NCI-H146 (cell line): Measurements from ENCODE around the gene ADM.

Experiments
- DNase-seq: peaks from one replicate; lab custom pipeline; 2025; lab: John Stamatoyannopoulos, UW

ADM gene

GRCh38 chr11:10310301-10310841 lies 5.5 kb downstream of the ADM start:
- no peak for DNase-seq

DNA sequence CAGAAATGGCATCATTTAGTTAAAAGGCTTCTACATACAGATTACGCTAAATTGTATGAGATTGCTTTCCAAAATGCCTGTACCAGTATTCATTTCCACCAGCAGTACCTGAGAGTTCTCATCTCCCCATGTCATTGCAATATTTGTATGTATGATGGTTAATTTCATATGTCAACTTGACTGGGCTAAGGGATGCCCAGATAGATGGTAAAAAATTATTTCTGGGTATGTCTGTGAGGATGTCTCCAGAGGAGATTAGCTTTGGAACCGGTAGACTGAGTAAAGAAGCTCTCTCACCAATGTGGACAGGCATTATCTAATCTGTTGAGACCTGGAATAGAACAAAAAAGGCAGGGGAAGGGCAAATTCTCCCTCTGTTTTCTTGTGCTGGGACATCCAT lies 6.9 kb downstream of the ADM start:
- no peak for DNase-seq

DNA sequence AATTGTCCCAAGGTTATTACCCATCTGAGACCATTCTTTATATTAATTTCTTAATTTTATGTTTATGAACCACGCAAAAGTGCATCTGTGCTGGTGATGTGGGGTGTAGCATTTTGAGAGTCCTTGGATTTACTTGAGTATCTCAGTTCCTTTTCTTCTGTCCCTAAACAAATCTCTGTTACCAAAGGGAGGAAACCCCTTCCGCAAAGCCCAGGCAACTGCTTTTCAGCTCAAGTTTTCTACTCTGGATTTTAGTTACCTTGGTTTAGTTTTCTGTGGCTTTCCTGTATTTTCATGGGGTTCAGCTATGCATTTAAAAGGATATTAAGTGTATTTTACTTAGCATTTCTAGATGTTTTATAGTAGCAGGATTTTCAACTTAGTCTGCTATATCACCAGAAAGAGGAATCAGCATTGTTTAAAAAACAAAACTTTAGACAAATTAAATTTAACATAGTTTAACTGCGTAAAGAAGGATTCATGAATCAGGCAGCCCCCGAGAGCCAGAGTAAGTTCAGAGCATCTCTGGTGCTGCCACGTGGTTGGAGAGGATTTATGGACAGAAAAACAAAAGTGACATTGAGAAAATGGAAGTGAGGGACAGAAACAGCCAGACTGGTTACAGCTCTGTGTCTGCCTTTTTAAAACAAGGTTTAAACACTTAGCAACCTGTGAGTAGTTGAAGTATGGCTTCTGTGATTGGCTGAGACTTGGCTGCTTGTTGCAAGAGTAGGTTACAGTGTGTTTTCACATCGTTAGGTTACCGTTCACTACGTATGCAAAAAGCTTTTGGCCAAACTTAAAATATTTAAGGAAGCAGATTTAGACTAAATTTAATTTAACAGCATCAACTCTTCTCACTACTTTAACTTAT lies 9.6 kb downstream of the ADM start:
- DNase-seq = no peak

- DNase-seq = no peak
Observed at GRCh38 chr11:10315083-10315482, 10.2 kb downstream of the ADM start.

GRCh38 chr11:10317151-10317755 lies 12.4 kb downstream of the ADM start:
- DNase-seq = peak; percentile 49

- DNase-seq = peak; percentile 68
Observed at GRCh38 chr11:10317776-10318526, 13.1 kb downstream of the ADM start.

DNA sequence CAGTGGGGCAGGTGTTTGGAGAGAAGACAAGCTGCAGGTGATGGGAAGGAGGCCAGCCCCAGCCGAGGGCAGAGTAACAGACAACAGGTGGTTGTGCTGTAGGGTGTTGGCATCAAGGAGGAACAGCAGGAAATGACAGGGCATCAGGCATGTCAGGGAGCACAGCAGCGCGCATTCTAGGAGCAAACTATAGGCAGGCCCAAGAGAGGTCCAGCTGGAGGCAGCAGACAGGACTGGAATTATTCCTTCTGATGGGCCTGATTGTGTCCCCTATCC lies 13.6 kb downstream of the ADM start:
- peak; percentile 87 for DNase-seq

GRCh38 chr11:10319702-10320558 lies 15.1 kb downstream of the ADM start:
- no peak for DNase-seq

GRCh38 chr11:10320736-10321465 lies 16.0 kb downstream of the ADM start:
- no peak for DNase-seq

GRCh38 chr11:10322401-10322800 lies 17.5 kb downstream of the ADM start:
- no peak for DNase-seq

GRCh38 chr11:10322830-10323792 lies 18.2 kb downstream of the ADM start:
- DNase-seq = peak; percentile 65

DNA sequence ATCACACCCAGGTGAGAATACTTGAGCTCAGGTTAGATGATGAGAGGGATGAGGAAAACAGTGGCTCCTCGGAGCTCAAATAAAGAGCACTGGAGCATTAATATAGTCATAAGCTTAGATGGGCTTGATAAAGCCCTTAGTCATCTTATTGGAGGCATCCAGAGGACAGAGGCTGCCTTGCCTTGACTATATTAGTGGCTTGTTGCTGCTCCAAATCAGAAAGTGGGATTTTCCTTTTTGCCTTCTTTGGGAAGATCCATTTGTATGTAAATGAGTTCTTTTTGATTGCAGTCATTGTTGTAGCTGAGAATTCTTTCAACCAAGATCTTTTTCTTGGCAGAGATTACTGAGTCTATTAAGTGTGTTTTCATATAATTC lies 18.9 kb downstream of the ADM start:
- no peak for DNase-seq

- DNase-seq = no peak
Observed at GRCh38 chr11:10324474-10324873, 19.6 kb downstream of the ADM start.

DNA sequence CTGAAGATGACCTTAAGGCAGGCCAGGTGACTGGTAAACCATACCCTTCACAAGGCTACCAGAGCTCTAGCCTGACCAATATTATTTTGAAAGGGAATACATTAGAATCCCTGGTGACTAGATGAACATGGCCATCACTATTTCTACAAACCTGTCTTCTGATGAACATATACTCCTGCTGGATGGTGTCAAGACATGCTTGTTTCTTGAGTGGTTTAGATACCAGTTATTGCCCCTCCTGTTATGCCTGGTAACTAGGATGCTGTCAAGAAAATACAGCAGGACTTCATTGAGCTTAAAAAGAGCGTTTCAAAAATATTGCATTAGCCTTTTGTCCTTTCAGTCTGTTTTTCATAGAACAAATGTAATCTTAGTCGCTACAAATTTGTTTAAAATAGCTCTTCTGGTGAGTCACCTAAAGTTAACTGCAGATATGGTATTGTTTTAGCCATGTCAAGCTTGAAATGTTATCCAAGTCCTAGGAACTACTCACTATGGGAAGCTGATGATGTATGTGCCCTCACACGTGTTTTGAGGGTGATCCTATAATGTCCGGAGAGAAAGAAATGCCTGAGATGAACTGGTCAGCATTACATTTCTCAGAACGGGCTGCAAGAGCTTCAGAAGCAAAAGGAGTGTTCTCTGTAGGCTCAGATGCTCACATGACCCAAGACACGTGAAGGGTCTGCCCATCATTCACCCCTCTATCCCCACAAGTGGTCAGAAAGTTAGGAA lies 20.6 kb downstream of the ADM start:
- DNase-seq = no peak

DNA sequence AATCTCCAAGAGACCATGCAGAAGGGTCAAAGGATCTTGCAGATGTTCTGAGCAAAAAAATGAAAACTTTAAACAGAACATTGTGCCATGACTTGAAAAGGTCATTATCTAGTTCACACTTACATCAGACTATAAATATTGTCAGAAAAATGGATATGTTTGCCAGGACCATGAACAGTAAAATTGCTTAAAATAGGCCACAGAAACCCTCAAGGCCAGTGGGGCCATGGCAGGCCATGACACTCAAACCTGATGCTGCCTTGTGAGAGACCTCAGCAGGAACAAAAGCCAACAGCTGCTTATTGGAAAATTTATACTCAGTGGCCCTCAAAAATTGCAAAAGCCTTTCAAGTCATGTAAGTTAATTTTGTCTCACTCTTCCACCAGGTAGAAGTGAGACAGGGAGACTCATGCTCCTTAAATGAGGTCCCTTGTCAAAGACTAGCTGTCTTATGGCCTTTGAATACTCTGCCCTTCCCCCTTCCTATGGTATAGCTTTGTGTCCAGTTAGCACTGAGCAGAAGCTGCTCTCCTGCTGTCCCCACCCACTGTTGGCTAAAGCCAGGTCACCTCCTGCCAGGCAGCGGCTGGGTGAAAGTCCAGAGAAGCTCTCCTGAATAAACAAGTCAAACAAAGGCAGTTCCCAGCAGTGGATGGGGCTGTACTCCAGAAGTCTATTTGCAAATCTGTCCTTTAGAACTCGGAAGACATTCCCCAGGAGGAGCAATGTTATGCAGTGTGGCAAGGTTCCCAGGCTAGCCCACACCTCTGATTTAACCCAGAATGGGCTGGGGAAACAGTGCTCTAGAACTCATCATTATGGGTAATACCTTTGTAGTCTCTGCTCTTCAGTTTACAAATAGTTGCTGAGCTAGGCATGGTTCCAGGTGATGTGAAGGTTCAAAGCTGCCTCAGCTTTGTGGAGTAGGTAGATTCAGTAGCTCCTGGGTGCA lies 21.4 kb downstream of the ADM start:
- DNase-seq = peak; percentile 95

DNA sequence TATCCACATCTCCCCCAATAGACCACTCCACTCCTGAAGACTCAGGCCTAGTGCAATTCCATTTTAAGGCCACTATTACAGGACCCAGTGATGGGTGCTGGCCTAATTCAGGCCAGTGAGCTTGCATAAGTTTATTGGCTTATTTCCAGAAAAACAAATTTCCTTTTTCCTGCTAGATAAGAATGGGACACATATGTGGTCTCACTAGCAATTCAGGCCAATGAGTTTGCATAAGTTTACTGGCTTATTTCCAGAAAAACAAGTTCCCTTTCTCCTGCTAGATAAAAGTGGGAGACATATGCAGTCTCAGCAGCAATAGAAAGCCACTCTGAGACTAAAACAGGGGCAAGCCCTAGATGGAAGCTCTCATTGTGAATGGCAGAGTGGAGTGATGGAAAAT lies 22.4 kb downstream of the ADM start:
- no peak for DNase-seq

DNA sequence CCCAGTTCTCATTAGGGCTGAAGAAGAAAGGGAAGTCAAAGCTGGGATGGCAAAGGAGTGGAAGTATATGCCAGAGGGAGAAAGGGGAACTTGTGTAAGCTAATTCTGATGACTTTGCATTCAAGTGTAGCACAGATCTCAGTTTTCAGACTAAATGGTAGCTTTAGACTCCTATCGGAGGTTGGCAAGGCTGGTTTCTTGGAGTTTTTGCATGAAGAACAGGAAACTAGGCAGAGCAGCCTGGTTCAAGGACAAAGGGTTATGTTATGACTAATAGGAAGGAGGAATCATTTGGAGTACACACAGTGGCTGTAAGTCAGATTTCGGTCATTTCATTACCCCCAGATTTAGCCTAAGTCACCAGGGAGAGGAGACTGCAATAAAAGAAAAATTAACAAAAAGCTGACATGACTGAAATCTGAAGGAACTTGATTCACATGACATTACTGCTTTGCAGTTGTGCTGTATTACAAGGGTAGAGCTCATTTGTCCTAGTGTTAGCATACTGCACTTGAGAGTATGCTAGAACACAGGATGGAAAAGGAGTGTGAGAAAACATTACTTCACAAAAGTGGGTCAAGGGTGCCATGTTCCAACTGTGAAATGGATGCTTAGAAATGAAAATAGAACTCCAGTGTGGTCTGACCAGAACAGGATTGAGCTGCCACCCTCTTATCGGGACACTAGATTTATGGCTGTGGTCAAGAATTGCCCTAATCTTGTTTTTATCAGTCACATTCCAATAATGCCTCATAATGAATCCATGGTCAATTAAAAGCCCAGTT lies 23.6 kb downstream of the ADM start:
- no peak for DNase-seq
